Spleen (tissue), 11 donors: ENCODE results near the gene RUSF1. TPM values are rescaled to one million over a fixed set of nuclear protein-coding genes. Genes with fewer than 3 reads are reported as not detected.

Experiments
- DNase-seq: peaks from one replicate; pipeline ENCODE4 v3.0.0-alpha.2; 2020
- H3K27ac ChIP-seq, 8 donors: fragments of 200-600 bp; sonication (generic) in 7 of 8; 1 replicate in 4 of 8; 2 replicates in 4 of 8; pipeline versions ENCODE4 v1.5.0 to v1.8.0; 2016 to 2021; ENCODE audit warnings: inconsistent platforms in 4 of 8, mild to moderate bottlenecking in 4 of 8, moderate library complexity in 1 of 8
- H3K27me3 ChIP-seq, 7 donors: fragments of 200-600 bp; sonication (generic) in 6 of 7; replicated peaks in 1 of 7; 1 replicate in 4 of 7; 2 replicates in 3 of 7; pipeline versions ENCODE4 v1.5.0 to v1.8.0; 2016 to 2021; ENCODE audit warnings: inconsistent platforms in 3 of 7, mild to moderate bottlenecking in 1 of 7
- H3K36me3 ChIP-seq, 6 donors: fragments of 200-600 bp; sonication (generic) in 5 of 6; 1 replicate in 4 of 6; 2 replicates in 2 of 6; pipeline versions ENCODE4 v1.5.0 to v1.8.0; 2016 to 2021; ENCODE audit warnings: inconsistent platforms in 2 of 6
- H3K4me1 ChIP-seq, 6 donors: fragments of 200-600 bp; sonication (generic) in 5 of 6; 1 replicate in 3 of 6; 2 replicates in 3 of 6; pipeline versions ENCODE4 v1.5.0 to v1.8.0; 2016 to 2021; ENCODE audit warnings: inconsistent platforms in 3 of 6
- H3K4me3 ChIP-seq, 8 donors: fragments of 200-600 bp; sonication (generic) in 7 of 8; 1 replicate in 4 of 8; 2 replicates in 4 of 8; pipeline versions ENCODE4 v1.5.0 to v1.8.0; 2016 to 2021; ENCODE audit warnings: inconsistent platforms in 4 of 8, mild to moderate bottlenecking in 4 of 8, moderate library complexity in 2 of 8
- H3K9me3 ChIP-seq, 8 donors: fragments of 200-600 bp; sonication (generic) in 7 of 8; 1 replicate in 4 of 8; 2 replicates in 4 of 8; pipeline versions ENCODE4 v1.5.0 to v1.8.0; 2016 to 2021; ENCODE audit warnings: inconsistent platforms in 4 of 8
- CTCF ChIP-seq, 11 experiments: fragments of 200-600 bp in 7 of 11; fragments of 450-650 bp in 4 of 11; sonication (generic) in 4 of 11; IDR thresholded peaks in 8 of 11; conservative IDR thresholded peaks in 3 of 11; 1 replicate in 7 of 11; 2 replicates in 4 of 11; pipeline versions ENCODE4 v1.4.0 to v1.8.0; 2016 to 2021; ENCODE audit warnings: antibody characterized with exemption in 11 of 11, inconsistent platforms in 4 of 11, mild to moderate bottlenecking in 1 of 11
- POLR2A ChIP-seq, 3 donors: fragments of 450-650 bp; IDR thresholded peaks; one replicate each; pipeline ENCODE4 v1.5.1; 2017; ENCODE audit warnings: antibody characterized with exemption in 3 of 3, mild to moderate bottlenecking in 1 of 3
- POLR2AphosphoS5 ChIP-seq, 3 donors: sonication (generic); formaldehyde crosslinking; IDR thresholded peaks; one replicate each; pipeline ENCODE4 v1.5.1; 2017; ENCODE audit warnings: antibody characterized with exemption in 3 of 3
- WGBS, 5 donors: extraction: QIAGEN DNeasy Blood & Tissue Kit in 3 of 5; methylation state at CpG; one replicate each; pipeline versions ENCODE4 v1.1.5 to v1.1.7; 2013 to 2018; 5-methylcytosine and 5-hydroxymethylcytosine counted together
- intact Hi-C: fragments of 100-400 bp; cut with DNase I; formaldehyde crosslinking; loops from one replicate; pipeline ENCODE4 v1.15.0; 2023; ENCODE audit warnings: low total_unique reads
- polyA plus RNA-seq, 3 donors: library from polyadenylated mRNA; stranded (reverse); fragments of 200-250 nt; gene quantifications; one replicate each; pipeline ENCODE4 v1.2.1, GENCODE V29; 2013
- total RNA-seq, 7 donors: library from RNA; depleted of rRNA in 3 of 7; stranded (reverse); fragments of >200 nt in 3 of 7; fragmentation: NEBNext Ultra II Directional in 4 of 7; extraction: Animal tissue kit (Norgen Biotek cat#: 25700) in 4 of 7; gene quantifications; one replicate each; pipeline versions ENCODE4 v1.1.0 to v1.2.1, GENCODE V29; 2016 to 2021
- donor health status: healthy with polysubstance abuse.
- donor health status: DM: no; HTN: no; CAD: no; lungs with moderate emphysema.
- donor health status: DM: no; HTN: no; CAD: no.
- donor health status: Bipolar disorder and iron deficiency.
- donor health status: healthy.
- donor health status: DM: no; HTN: no; CAD: no.
- donor health status: DM: yes; HTN: yes; CAD: no.

The RUSF1 gene
- total and polyA plus RNA-seq, 10 donors, result 36.6 to 73.3 (median 51.2) TPM

DNA sequence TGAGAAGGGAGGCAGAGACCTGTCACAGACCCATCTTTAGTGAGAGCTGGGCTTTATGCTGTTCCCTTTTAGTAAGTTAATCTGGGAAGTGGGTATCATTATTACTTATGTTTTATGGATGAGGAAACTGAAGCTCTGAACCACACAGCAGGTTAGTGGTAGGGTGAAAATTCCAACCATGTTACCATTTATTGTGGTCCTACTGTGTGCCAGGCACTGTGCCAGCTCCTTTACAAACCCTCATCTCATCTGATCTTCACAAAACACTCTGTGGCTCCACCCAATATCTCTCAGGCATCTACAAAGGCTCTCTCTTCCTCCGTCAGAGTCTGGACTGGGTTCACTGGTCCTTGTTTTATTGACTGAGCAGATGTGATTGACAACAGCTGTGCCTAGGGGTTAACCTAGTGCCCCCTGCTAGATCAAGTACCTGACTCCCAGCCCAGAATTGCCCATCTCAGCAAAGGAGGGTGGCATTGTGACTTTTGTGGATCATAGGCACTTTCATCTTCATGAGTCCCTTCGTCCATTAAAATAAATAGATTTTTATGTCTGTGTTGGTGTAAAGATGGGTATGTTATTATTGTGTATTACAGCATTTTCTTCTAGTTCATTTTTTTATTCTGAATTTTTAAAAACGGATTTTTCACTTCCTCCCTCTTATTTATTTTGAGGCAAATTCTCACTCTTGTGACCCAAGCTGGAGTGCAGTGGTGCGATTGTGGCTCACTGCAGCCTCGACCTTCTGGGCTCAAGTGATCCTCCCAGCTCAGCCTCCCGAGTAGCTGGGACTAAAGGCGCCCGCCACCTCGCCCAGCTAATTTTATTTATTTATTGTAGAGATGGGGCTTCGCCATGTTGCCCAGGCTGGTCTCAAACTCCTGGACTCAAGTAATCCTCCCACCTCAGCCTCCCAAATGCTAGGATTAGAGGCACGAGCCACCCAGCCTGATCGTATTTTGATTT lies 33.1 kb downstream of the RUSF1 start:
- H3K27me3 ChIP-seq, result peaks cover 0 to 73% (median 17%) of the 10 kb centered on the region in 7 donors

GRCh38 chr16:31474173-31474714 lies 33.9 kb downstream of the RUSF1 start:
- Histone ChIP-seq H3K4me3 (no peak overlapping the region), H3K27ac (no peak overlapping the region), H3K4me1 (peaks cover 9 to 75% (median 44%) of the 10 kb centered on the region in 6 donors), H3K36me3 (peaks cover 0 to 50% (median 0%) of the 10 kb centered on the region in 6 donors), H3K9me3 (no peaks in the 10 kb centered on the region), H3K27me3 (peaks cover 0 to 65% (median 17%) of the 10 kb centered on the region in 7 donors)
- 75 to 95% (median 84%) methylated on average over 11 to 12 of the region's 12 CpGs for WGBS, 5 donors
- intact Hi-C loops, result no loop called here
- DNase-seq, result peak; percentile 64
- no peak for TF ChIP-seq POLR2A (IDR thresholded peaks at IDR 0.05)
- no peak for TF ChIP-seq POLR2AphosphoS5 (IDR thresholded peaks at IDR 0.05)
- TF ChIP-seq CTCF (IDR thresholded peaks at IDR 0.05 in 8 of 11, conservative IDR thresholded peaks at IDR 0.05 in 3 of 11), result no peak

More for the DNA sequence above, 33.1 kb downstream of the RUSF1 start:
- peaks cover 9 to 75% (median 44%) of the 10 kb centered on the region in 6 donors for H3K4me1 ChIP-seq
- no peak for DNase-seq
- H3K9me3 ChIP-seq, result no peaks in the 10 kb centered on the region
- WGBS, 5 donors, result 88 to 94% (median 89%) methylated on average over 12 of the region's 12 CpGs
- intact Hi-C loops, result no loop called here
- H3K27ac ChIP-seq, result no peak overlapping the region
- TF ChIP-seq POLR2A (IDR thresholded peaks at IDR 0.05) (no peak), CTCF (IDR thresholded peaks at IDR 0.05 in 8 of 11, conservative IDR thresholded peaks at IDR 0.05 in 3 of 11) (no peak), POLR2AphosphoS5 (IDR thresholded peaks at IDR 0.05) (no peak)
- H3K36me3 ChIP-seq, result peaks cover 0 to 50% (median 0%) of the 10 kb centered on the region in 6 donors
- H3K4me3 ChIP-seq, result no peak overlapping the region

DNA sequence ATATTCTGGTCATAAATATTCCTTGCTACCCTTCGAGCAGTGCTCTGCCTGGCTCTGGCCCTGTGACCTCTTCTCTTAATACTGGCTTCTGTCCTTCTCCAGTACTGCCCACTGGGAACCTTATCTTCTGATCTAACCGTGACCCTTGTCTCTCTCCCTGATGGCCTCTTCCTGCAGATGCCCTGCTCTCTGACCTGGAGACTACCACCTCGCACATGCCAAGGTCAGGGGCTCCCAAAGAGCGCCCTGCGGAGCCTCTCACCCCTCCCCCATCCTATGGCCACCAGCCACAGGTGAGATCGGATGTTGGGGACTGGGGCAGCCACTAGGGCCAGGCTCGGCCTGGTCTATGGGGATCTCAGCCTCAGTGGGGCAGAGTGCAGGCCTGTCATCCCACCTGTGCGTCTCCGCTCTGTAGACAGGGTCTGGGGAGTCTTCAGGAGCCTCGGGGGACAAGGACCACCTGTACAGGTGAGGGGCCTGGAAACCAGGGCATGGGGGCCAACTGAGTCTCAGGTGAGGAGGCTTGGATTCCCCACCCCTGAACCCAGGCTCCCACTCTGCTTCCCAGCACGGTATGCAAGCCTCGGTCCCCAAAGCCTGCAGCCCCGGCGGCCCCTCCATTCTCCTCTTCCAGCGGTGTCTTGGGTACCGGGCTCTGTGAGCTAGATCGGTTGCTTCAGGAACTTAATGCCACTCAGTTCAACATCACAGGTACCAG lies 34.8 kb downstream of the RUSF1 start:
- Histone ChIP-seq H3K9me3 (no peaks in the 10 kb centered on the region), H3K4me3 (peak overlapping the region in 2 of 8 donors; percentile 39 to 68), H3K27ac (peak overlapping the region in 1 of 8 donors; percentile 82), H3K4me1 (peaks cover 9 to 75% (median 44%) of the 10 kb centered on the region in 6 donors), H3K36me3 (peaks cover 0 to 50% (median 0%) of the 10 kb centered on the region in 6 donors), H3K27me3 (peaks cover 0 to 65% (median 17%) of the 10 kb centered on the region in 7 donors)
- TF ChIP-seq POLR2A (IDR thresholded peaks at IDR 0.05) (no peak), CTCF (IDR thresholded peaks at IDR 0.05 in 8 of 11, conservative IDR thresholded peaks at IDR 0.05 in 3 of 11) (no peak), POLR2AphosphoS5 (IDR thresholded peaks at IDR 0.05) (no peak)
- WGBS, 5 donors, result 87 to 92% (median 88%) methylated on average over 17 of the region's 17 CpGs
- intact Hi-C loops, result no loop called here
- DNase-seq, result peak; percentile 69
